Effector CD4-positive, alpha-beta T cell (primary cell): ENCODE results near the gene ZNF134.

ENCODE experiments used
- DNase-seq: peaks from one replicate; pipeline ENCODE4 v3.0.0-alpha.2; 2020

The ZNF134 gene

DNA sequence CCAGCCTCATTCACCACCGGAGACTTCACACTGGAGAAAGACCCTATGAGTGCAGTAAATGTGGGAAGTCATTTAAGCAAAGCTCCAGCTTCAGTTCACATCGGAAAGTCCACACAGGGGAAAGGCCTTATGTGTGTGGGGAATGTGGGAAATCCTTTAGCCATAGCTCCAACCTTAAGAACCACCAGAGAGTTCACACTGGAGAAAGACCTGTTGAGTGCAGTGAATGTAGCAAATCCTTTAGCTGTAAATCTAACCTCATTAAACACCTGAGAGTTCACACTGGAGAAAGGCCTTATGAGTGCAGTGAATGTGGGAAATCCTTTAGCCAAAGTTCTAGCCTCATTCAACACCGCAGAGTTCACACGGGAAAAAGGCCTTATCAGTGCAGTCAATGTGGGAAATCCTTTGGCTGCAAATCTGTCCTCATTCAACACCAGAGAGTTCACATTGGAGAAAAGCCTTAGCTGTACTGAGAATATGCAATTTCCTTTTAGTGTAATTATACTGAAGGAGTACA lies 27.7 kb downstream of the ZNF134 start:
- DNase-seq, result no peak

DNA sequence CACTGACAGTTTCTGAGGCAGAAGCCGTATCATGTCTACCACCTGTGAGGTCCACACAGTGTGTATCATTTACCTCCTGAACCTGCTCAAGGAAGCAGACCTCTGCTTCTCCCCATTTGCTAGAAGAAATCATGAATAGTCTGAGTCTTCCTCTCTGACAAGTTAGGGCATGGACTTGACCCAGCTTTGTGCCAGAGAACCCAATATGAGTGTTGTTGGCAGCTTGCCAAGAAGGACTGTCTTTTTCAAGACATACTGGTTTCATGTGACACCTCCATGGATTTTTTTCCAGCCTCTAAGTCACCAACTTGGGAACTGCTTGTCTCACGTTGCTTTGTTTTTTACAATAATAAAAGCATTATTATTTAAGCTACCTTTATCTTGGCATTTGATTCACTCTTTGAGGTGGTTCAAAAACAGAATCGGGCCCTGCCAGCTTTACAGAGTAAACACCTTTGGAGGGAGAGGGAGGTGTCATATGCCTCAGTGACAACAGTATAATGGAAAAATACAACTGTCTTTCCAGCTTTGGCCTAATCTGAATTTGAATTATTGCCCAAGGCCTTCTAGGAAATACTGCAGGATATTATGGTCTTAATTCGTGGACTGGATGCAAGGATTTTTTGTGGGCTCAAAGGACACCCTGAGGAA lies 28.5 kb downstream of the ZNF134 start:
- DNase-seq, result no peak

DNA sequence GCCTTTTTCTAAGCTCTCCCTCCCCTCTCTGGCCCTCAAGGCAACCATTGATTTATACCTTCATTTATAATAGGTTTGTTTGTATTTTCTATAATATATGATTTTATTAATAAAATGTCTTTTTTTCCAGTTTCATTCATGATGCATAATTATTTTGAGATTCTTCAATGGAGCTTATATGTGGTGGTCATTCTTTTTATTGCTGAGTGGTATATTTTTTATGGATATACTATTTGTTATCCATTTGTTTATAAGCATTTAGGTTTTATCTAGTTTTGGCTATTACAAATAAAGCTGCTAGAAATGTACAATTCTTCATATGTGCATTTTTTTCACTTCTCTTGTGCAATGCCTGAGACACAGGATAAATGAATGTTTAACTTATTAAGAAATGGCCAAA lies 29.7 kb downstream of the ZNF134 start:
- DNase-seq, result no peak

DNA sequence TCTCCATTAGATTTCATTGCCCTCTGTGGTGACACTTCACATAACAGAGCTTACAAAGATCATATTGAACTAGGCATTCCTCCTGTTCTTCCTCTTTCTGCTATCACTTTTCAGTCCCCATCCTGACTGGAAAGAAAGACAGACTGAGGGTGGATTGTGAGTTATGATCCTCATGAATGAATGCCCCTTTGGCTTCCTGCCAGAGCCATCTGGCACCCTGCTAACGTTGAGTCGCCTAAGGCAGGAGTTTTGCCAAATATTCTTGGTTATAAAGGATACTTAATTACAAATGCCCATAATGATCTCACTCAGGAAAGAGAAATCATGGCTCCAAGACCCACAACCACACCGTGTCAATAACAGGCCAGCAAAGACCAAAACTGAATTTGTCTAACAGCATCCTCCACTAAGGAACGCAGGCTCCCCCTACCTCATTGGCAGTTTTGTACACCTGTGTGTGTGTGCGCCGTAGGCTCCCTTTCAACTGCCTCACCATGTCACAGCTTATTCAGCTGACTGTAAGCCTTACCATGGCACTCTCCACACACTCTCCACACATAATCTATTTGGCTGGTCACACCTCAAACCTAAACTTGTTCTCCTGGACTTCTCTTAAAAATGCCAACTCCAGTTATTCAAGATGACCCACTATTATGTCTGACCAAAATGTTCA lies 34.4 kb downstream of the ZNF134 start:
- no peak for DNase-seq

DNA sequence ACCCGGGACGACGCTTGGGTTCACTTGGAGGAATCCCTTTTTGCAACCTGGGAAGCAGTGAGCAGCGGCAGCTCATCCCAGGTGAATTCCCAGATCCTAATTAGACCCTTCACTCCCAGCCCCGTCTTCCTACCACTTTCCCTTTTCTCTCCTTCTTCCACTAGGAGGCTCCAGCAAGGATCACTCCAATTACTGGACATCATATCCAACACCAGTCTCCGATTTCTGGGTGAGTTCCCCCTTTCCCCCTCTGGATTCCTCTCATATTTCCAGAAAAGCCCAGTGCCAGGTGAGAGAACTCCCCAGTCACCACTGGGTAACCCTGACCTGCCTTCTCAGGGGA lies 37.6 kb downstream of the ZNF134 start:
- no peak for DNase-seq

DNA sequence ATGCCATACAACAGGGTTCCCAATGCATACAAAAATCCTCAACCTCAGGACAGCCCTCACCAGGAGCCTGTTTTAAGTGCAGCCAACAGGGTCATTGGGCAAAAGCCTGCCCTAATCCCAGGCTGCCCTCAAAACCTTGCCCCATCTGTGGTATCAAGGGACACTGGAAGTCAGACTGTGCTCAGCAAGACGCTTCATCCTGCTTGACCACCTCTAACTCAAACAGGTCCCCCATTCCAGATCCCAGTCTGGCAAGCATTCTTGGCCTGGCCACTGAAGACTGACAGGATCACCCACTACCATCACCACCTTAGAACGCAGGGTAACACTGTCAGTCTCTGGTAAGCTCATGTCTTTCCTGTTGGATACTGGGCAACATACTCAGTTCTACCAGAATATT lies 39.6 kb downstream of the ZNF134 start:
- DNase-seq, result no peak

DNA sequence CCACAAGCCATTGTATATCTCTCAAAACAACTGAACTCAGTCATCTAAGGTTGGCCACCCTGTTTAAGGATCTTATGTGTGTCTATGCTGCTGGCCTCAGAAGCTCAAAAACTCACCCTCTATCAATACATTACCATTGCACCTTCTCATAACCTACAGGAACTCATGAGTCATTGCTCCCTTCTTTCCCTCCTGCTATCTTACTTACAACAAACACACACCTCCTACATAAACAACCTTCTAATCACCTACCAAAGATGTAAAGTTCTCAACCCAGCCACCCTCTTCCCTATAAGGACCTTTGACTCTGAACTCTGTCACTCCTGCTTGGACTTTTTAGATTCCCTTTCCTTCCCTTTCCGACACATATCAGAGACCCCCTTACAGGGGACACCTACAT lies 41.4 kb downstream of the ZNF134 start:
- DNase-seq, result no peak

DNA sequence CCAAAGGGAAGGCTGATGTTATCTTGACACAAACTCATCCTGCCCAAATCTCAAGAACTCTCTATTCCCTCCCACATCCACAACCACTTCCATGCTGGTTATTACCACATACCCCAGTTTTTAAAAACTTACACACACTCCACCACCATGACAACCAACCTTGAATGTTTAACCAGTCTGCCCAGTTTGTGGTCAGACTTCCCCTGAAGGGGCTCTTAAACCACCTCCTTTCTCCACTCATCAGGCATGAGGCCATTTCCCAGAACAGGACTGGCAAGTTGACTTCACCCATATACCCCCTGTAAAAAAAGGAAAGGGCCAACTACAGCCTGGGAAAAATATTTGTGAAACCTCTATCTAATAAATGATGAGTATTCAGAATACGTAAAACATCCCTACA lies 42.3 kb downstream of the ZNF134 start:
- DNase-seq, result no peak

DNA sequence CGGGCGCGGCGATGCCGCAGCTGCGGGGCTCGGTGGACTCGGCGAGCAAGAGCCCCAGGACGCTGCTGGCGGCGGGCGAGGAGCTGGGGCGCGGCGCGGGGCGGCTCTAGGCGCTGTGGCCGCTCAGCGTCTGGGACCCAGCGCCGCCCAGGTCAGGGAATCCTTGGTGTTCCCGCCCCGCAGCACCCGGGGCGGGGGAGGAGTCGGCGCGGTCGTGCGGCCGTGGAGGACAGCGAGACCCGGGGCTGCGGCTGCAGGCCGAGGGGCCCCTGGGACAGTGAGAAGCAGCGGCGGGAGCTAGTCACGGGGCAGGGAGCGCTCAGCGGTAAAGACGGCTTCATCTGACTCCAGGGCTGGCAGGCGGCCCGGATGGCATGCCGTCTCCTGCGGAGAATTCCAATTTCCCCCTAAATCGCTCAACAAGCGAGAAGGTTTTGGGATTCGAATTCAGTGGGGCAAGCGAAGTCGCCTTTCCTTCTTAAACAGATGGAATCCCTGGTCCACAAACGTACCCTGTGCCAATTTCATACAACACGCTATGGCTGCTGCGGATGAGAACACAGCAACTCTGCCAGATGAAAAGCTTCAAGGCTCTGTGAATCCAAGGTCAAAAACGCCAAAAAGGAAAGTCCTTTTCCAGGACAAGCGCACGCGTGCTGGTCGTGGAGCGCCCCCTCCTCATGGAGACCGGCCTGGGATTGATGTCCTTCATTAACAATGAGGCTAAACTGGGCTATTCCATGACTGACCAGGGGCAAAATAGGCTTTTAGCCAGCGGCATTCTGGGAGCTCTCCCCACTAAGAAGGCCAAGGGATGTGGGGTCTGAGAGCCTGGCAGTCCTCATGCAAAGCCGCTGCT lies 50.5 kb downstream of the ZNF134 start:
- DNase-seq, result no peak

DNA sequence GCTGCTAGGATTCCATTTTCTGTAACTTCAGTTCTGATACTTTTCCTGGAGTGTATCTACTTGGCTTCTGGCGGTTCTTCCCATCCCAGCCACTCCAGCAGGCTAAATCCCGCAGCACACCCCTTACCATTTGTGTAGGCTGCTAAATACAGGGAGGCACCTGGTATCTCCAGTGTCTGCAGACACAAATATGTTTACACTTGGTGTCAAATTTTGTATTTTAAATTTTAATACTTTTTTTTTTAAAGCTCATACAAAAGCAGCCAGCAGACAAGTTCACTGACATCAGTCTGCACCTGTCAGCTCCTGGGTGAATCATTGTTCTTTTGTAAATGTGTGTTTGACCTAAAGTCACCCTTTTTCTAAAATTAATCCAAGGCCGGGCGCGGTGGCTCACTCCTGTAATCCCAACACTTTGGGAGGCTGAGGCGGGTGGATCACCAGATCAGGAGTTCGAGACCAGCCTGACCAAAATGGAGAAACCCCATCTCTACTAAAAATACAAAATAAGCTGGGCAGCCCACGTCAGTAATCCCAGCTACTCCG lies 51.3 kb downstream of the ZNF134 start:
- DNase-seq, result no peak

DNA sequence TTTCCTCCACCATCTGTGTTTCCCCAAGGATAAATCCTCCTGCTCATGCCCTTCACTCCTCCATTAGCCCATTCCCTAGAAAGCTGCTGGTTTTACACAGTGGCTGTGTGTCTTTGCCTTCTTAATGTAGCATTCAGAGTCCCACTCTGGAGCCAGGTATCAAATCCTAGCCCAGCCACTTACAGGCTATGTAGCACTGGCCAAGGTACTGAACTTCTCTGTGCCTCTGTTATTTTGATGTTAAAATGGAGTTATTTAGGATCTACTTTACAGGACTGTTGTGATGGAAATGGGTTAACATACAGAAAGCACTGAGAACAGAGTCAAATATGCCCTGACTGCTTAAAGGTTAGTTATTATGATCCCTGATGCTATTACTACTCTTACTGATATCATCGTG lies 53.2 kb downstream of the ZNF134 start:
- DNase-seq, result no peak

DNA sequence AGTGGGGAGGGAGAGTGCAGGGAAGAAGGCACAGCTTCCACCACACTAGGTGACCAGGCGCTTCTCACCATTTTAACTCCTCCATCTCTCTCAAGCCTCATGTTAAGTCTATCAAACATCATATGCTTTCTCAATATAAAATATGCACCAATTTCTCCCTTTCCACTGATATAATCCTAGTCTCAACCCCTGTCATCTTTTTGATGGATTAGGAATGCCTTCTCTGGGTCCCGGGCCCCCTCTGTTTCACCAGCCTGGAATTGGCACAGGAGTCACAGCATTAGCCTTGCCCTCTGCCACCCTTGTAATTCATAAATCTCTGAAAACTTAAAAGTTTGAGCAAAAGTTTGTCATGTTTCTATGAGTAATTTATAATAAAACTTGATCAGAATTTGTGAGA lies 54.6 kb downstream of the ZNF134 start, which contains the start of gene ZSCAN4:
ZSCAN4 (plus strand) TSS at position 301 of the 400 bp plus-strand sequence. CDS start 7,211 bp downstream, outside the sequence.
- DNase-seq, result no peak

DNA sequence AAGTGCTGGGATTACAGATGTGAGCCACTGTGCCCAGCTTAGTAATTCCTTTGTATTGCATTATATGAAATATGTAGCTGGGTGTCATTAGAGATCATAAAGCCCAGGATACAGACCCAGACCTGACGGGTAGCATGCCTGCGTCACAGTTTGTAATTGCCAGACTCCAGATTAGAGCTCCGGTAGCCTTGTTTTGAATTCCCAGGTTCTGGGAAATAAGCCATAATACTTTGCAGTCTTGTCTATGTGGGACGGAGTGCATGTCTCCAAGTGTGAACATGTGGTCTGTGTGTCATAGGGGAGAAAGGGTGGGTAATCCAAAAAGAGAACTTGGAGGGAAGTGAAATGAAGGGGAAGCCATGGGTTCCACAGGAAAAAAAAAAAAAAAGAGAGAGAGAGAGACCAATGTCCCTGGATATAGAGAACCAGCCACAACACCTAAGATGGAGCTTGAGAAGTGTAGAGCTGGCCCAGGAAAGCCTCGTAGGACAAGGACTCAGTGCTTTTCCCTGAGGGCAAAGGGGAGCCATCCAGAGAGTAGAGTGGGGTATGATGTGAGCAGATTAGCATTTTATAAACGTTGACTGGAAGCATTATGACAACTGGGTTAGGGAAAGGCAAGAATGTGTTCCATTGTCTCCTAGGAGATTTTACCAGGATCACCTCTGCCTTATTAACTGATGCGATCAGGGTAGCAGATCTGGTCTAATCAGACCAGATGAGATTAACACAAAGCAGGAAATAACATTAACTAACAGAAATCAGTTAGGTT lies 57.3 kb downstream of the ZNF134 start:
- no peak for DNase-seq

DNA sequence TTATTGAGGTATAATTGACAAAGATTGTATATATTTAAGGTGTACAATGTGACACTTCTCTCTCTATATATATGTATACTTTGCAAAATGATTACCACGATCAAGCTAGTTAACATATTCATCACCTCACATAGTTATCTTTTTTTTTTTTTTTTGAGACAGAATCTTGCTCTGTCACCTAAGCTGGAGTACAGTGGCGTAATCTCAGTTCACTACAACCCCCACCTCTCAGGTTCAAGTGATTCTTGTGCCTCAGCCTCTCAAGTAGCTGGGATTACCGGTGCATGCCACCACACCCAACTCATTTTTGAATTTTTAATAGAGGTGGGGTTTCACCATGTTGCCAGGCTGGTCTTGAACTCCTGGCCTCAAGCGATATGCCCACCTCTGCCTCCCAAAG lies 58.4 kb downstream of the ZNF134 start:
- no peak for DNase-seq
